ENCODE results near the gene SLC39A5.
A peak's percentile ranks its signal among the peaks of the same experiment; 100 is the strongest.

SLC39A5 gene

GRCh38 chr12:56208006-56208405 lies 21.8 kb upstream of the SLC39A5 start:
- H3K9me3 Mint-ChIP-seq, result no peaks in the 10 kb centered on the region
- H3K4me1 Mint-ChIP-seq, result no peaks in the 10 kb centered on the region
- H3K4me3 Mint-ChIP-seq, result no peak overlapping the region
- no peak overlapping the region for H3K27ac Mint-ChIP-seq
- no peak for DNase-seq
- no peak for TF ChIP-seq CTCF (IDR thresholded peaks at IDR 0.05)
- no peaks in the 10 kb centered on the region for H3K27me3 Mint-ChIP-seq (ENCODE audit: low read depth, poor library complexity)
- H3K36me3 Mint-ChIP-seq (ENCODE audit: low read depth), result peaks cover 67% of the 10 kb centered on the region

GRCh38 chr12:56212361-56212760 lies 17.5 kb upstream of the SLC39A5 start:
- TF ChIP-seq CTCF (IDR thresholded peaks at IDR 0.05), result no peak
- Mint-ChIP-seq H3K27me3 (ENCODE audit: low read depth, poor library complexity) (no peaks in the 10 kb centered on the region), H3K4me1 (no peaks in the 10 kb centered on the region), H3K4me3 (no peak overlapping the region), H3K36me3 (ENCODE audit: low read depth) (peaks cover 83% of the 10 kb centered on the region), H3K9me3 (peaks cover 9% of the 10 kb centered on the region), H3K27ac (no peak overlapping the region)
- DNase-seq, result no peak

- no peak for DNase-seq
- Mint-ChIP-seq H3K27me3 (ENCODE audit: low read depth, poor library complexity) (no peaks in the 10 kb centered on the region), H3K36me3 (ENCODE audit: low read depth) (peaks cover 78% of the 10 kb centered on the region), H3K4me1 (no peaks in the 10 kb centered on the region), H3K4me3 (no peak overlapping the region), H3K9me3 (peaks cover 11% of the 10 kb centered on the region), H3K27ac (no peak overlapping the region)
- TF ChIP-seq CTCF (IDR thresholded peaks at IDR 0.05), result no peak
Observed at GRCh38 chr12:56213878-56214277, 16.0 kb upstream of the SLC39A5 start.

GRCh38 chr12:56216461-56216860 lies 13.4 kb upstream of the SLC39A5 start:
- H3K27me3 Mint-ChIP-seq (ENCODE audit: low read depth, poor library complexity), result no peaks in the 10 kb centered on the region
- H3K4me1 Mint-ChIP-seq, result peaks cover 15% of the 10 kb centered on the region
- peaks cover 52% of the 10 kb centered on the region for H3K36me3 Mint-ChIP-seq (ENCODE audit: low read depth)
- peaks cover 11% of the 10 kb centered on the region for H3K9me3 Mint-ChIP-seq
- no peak for TF ChIP-seq CTCF (IDR thresholded peaks at IDR 0.05)
- H3K27ac Mint-ChIP-seq, result peak overlapping the region; percentile 8
- DNase-seq, result no peak
- H3K4me3 Mint-ChIP-seq, result no peak overlapping the region

- no peak for TF ChIP-seq CTCF (IDR thresholded peaks at IDR 0.05)
- peaks cover 40% of the 10 kb centered on the region for H3K4me1 Mint-ChIP-seq
- DNase-seq, result no peak
- peak overlapping the region; percentile 73 for H3K4me3 Mint-ChIP-seq
- H3K36me3 Mint-ChIP-seq (ENCODE audit: low read depth), result peaks cover 29% of the 10 kb centered on the region
- no peaks in the 10 kb centered on the region for H3K27me3 Mint-ChIP-seq (ENCODE audit: low read depth, poor library complexity)
- peak overlapping the region; percentile 91 for H3K27ac Mint-ChIP-seq
- peaks cover 11% of the 10 kb centered on the region for H3K9me3 Mint-ChIP-seq
Observed at GRCh38 chr12:56219840-56220239, 10.0 kb upstream of the SLC39A5 start.

GRCh38 chr12:56220611-56221231 lies 9.1 kb upstream of the SLC39A5 start:
- Mint-ChIP-seq H3K27me3 (ENCODE audit: low read depth, poor library complexity) (no peaks in the 10 kb centered on the region), H3K4me1 (peaks cover 49% of the 10 kb centered on the region), H3K9me3 (peaks cover 11% of the 10 kb centered on the region), H3K4me3 (peak overlapping the region; percentile 96), H3K27ac (peak overlapping the region; percentile 99), H3K36me3 (ENCODE audit: low read depth) (peaks cover 22% of the 10 kb centered on the region)
- no peak for TF ChIP-seq CTCF (IDR thresholded peaks at IDR 0.05)
- no peak for DNase-seq

Data from nephron progenitor cell (in vitro differentiated cells).